H9 (cell line): Measurements from ENCODE around the gene NCF2. TPM values are rescaled to one million over a fixed set of nuclear protein-coding genes. Genes with fewer than 3 reads are reported as not detected.

Source experiments
- DNase-seq: peaks from one replicate; pipeline ENCODE4 v3.0.0-alpha.2; 2017
- H2AFZ ChIP-seq: one replicate; pipeline ENCODE4 v1.6.1; 2013; ENCODE audit warnings: mild to moderate bottlenecking, low read length, control low read depth, moderate library complexity
- H2AK5ac ChIP-seq: 2 replicates; pipeline ENCODE4 v1.6.1; 2013; ENCODE audit warnings: low read length, control low read depth, mixed read lengths; ENCODE audit not compliant: insufficient read length
- H2BK120ac ChIP-seq: one replicate; pipeline ENCODE4 v1.6.1; 2013; ENCODE audit warnings: low read depth, mild to moderate bottlenecking, low read length, control low read depth, inconsistent platforms; ENCODE audit not compliant: poor library complexity, severe bottlenecking
- H2BK12ac ChIP-seq: 2 replicates; pipeline ENCODE4 v1.6.1; 2013; ENCODE audit warnings: low read length, control low read depth, mixed read lengths, low read depth; ENCODE audit not compliant: insufficient read length
- H2BK15ac ChIP-seq: 2 replicates; pipeline ENCODE4 v1.6.1; 2013; ENCODE audit warnings: low read depth, low read length, control low read depth
- H2BK20ac ChIP-seq: one replicate; pipeline ENCODE4 v1.6.1; 2013; ENCODE audit warnings: low read depth, mild to moderate bottlenecking, low read length, control low read depth, inconsistent platforms; ENCODE audit not compliant: poor library complexity, severe bottlenecking
- H2BK5ac ChIP-seq: 2 replicates; pipeline ENCODE4 v1.6.1; 2013; ENCODE audit warnings: low read length, control low read depth, mixed read lengths; ENCODE audit not compliant: insufficient read length
- H3K14ac ChIP-seq: 2 replicates; pipeline ENCODE4 v1.6.1; 2013; ENCODE audit warnings: low read length, control low read depth; ENCODE audit not compliant: insufficient read depth
- H3K18ac ChIP-seq: 2 replicates; pipeline ENCODE4 v1.6.1; 2013; ENCODE audit warnings: low read depth, mild to moderate bottlenecking, mixed read lengths, low read length, control low read depth; ENCODE audit not compliant: insufficient read length
- H3K23ac ChIP-seq: 2 replicates; pipeline ENCODE4 v1.6.1; 2013; ENCODE audit warnings: low read length, control low read depth, mixed read lengths, low read depth; ENCODE audit not compliant: insufficient read length
- H3K23me2 ChIP-seq: 2 replicates; pipeline ENCODE4 v1.6.1; 2013; ENCODE audit warnings: low read depth, mild to moderate bottlenecking, mixed read lengths, low read length, control low read depth; ENCODE audit not compliant: insufficient read length, poor library complexity, severe bottlenecking
- H3K27ac ChIP-seq: 2 replicates; pipeline ENCODE4 v1.5.1; 2013; ENCODE audit warnings: low read length, control low read depth, mixed read lengths, low read depth; ENCODE audit not compliant: insufficient read length
- H3K27me3 ChIP-seq: 2 replicates; pipeline ENCODE4 v1.6.1; 2013; ENCODE audit warnings: low read length, control low read depth, inconsistent platforms; ENCODE audit not compliant: insufficient read depth
- H3K4ac ChIP-seq: 2 replicates; pipeline ENCODE4 v1.6.1; 2013; ENCODE audit warnings: low read depth, mild to moderate bottlenecking, control low read depth, inconsistent platforms, low read length, moderate library complexity
- H3K4me1 ChIP-seq: 2 replicates; pipeline ENCODE4 v1.6.1; 2013; ENCODE audit warnings: low read length, control low read depth, inconsistent platforms; ENCODE audit not compliant: insufficient read depth
- H3K4me2 ChIP-seq: 2 replicates; pipeline ENCODE4 v1.6.1; 2013; ENCODE audit warnings: low read length, control low read depth, mixed read lengths; ENCODE audit not compliant: insufficient read length, insufficient read depth
- H3K56ac ChIP-seq: 2 replicates; pipeline ENCODE4 v1.6.1; 2013; ENCODE audit warnings: low read depth, mild to moderate bottlenecking, mixed read lengths, low read length, control low read depth; ENCODE audit not compliant: insufficient read length
- H3K79me1 ChIP-seq: 2 replicates; pipeline ENCODE4 v1.6.1; 2013; ENCODE audit warnings: low read depth, mild to moderate bottlenecking, moderate library complexity, low read length, control low read depth, inconsistent platforms; ENCODE audit not compliant: insufficient read depth, poor library complexity, severe bottlenecking
- H3K79me2 ChIP-seq: 2 replicates; pipeline ENCODE4 v1.6.1; 2013; ENCODE audit warnings: low read length, control low read depth, inconsistent platforms; ENCODE audit not compliant: insufficient read depth
- H3K9ac ChIP-seq: 2 replicates; pipeline ENCODE4 v1.6.1; 2013; ENCODE audit warnings: low read length, control low read depth, mixed read lengths; ENCODE audit not compliant: insufficient read length; ENCODE audit errors: extremely low read depth
- H3K9me3 ChIP-seq: one replicate; pipeline ENCODE4 v1.6.1; 2013; ENCODE audit warnings: low read depth, low read length, inconsistent platforms; ENCODE audit not compliant: control insufficient read depth
- H3T11ph ChIP-seq: one replicate; pipeline ENCODE4 v1.6.1; 2013; ENCODE audit warnings: mild to moderate bottlenecking, low read length, control low read depth, inconsistent platforms
- H4K20me1 ChIP-seq: one replicate; pipeline ENCODE4 v1.6.1; 2013; ENCODE audit not compliant: control insufficient read depth, insufficient read length, insufficient read depth
- H4K5ac ChIP-seq: 2 replicates; pipeline ENCODE4 v1.6.1; 2013; ENCODE audit warnings: low read depth, mild to moderate bottlenecking, mixed read lengths, low read length, control low read depth; ENCODE audit not compliant: insufficient read length
- H4K8ac ChIP-seq: replicated peaks from 2 replicates; pipeline ENCODE4 v1.6.1; 2013; ENCODE audit warnings: low read length, control low read depth, mixed read lengths, low read depth; ENCODE audit not compliant: insufficient read length
- H4K91ac ChIP-seq: 2 replicates; pipeline ENCODE4 v1.6.1; 2013; ENCODE audit warnings: low read depth, mild to moderate bottlenecking, moderate library complexity, mixed read lengths, low read length, control low read depth; ENCODE audit not compliant: insufficient read length
- H3K27ac Mint-ChIP-seq, 3 experiments: 2 replicates in 2 of 3; 3 replicates in 1 of 3; pipeline ENCODE4 v1.8.0; 2020 to 2021; ENCODE audit warnings: mixed read lengths in 3 of 3, mild to moderate bottlenecking in 1 of 3, moderate library complexity in 1 of 3
- H3K27me3 Mint-ChIP-seq: 2 replicates; pipeline ENCODE4 v1.8.0; 2021; ENCODE audit warnings: low read depth, mild to moderate bottlenecking, moderate library complexity, mixed read lengths
- H3K36me3 Mint-ChIP-seq, 3 experiments: 2 replicates in 2 of 3; 3 replicates in 1 of 3; pipeline ENCODE4 v1.8.0; 2020 to 2021; ENCODE audit warnings: low read depth in 3 of 3, mixed read lengths in 3 of 3; ENCODE audit not compliant: insufficient read depth in 1 of 3
- H3K4me1 Mint-ChIP-seq, 2 experiments: 2 replicates each; pipeline ENCODE4 v1.8.0; 2020; ENCODE audit warnings: mixed read lengths in 2 of 2
- H3K4me3 Mint-ChIP-seq, 2 experiments: 2 replicates in 1 of 2; 3 replicates in 1 of 2; pipeline ENCODE4 v1.8.0; 2020 to 2021; ENCODE audit warnings: mild to moderate bottlenecking in 2 of 2, mixed read lengths in 2 of 2, moderate library complexity in 1 of 2
- H3K9me3 Mint-ChIP-seq, 2 experiments: 2 replicates in 1 of 2; 3 replicates in 1 of 2; pipeline ENCODE4 v1.8.0; 2020; ENCODE audit warnings: mild to moderate bottlenecking in 2 of 2, mixed read lengths in 2 of 2, moderate library complexity in 1 of 2
- WGBS: extraction: QIAGEN DNeasy Blood & Tissue Kit; methylation state at CpG from one replicate; pipeline ENCODE4 v1.1.7; 2013; ENCODE audit warnings: missing lambda C conversion rate, low lambda C conversion rate, mixed read lengths; ENCODE audit not compliant: insufficient read length; ENCODE audit errors: extremely low coverage; 5-methylcytosine and 5-hydroxymethylcytosine counted together
- total RNA-seq: library from RNA; stranded (reverse); gene quantifications from 2 replicates; pipeline ENCODE4 v1.2.1, GENCODE V29; 2021
- TF ChIP-seq, protein P1 (sequence below): fragments of 200-600 bp; sonication (generic); conservative IDR thresholded peaks from 3 replicates; pipeline ENCODE4 v1.8.0; 2021; ENCODE audit warnings: antibody characterized with exemption, mild to moderate bottlenecking

Gene NCF2
- total RNA-seq, 1 experiment from 2014 or later = not detected

DNA sequence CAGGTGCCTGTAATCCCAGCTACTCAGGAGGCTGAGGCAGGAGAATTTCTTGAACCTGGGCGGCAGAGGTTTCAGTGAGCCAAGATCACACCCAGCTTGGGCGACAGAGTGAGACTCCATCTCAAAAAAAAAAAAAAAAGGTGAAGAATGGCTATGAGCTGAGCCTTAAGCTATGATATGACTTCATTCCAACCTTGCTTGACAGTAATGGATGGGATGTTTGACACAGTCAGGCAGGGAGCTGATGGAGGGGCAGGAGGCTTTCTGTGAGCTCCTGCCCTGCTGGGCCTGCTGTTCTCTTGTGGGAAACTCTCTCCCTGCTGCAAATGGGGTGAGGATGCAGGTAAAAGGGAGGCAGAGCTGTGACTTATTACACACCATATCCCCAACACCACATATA, 27.6 kb downstream of the NCF2 start:
- Histone ChIP-seq H3K56ac (no peak overlapping the region), H3K27me3 (no peaks in the 10 kb centered on the region), H4K8ac (no peak overlapping the region), H2BK12ac (no peak overlapping the region), H3K18ac (no peak overlapping the region), H3K4me1 (no peaks in the 10 kb centered on the region), H4K91ac (no peak overlapping the region), H3K9me3 (no peaks in the 10 kb centered on the region), H3T11ph (no peak overlapping the region), H2AFZ (no peak overlapping the region), H2BK15ac (no peak overlapping the region), H2BK120ac (no peak overlapping the region), H2AK5ac (no peak overlapping the region), H3K14ac (no peak overlapping the region), H3K79me2 (no peaks in the 10 kb centered on the region), H4K5ac (no peak overlapping the region), H2BK5ac (no peak overlapping the region), H3K27ac (no peak overlapping the region), H4K20me1 (no peaks in the 10 kb centered on the region), H3K23me2 (no peaks in the 10 kb centered on the region), H3K23ac (no peak overlapping the region), H2BK20ac (no peak overlapping the region), H3K79me1 (no peaks in the 10 kb centered on the region), H3K9ac (no peak overlapping the region), H3K4ac (no peak overlapping the region), H3K4me2 (no peak overlapping the region)
- no peak for DNase-seq
- TF ChIP-seq, protein P1, sequence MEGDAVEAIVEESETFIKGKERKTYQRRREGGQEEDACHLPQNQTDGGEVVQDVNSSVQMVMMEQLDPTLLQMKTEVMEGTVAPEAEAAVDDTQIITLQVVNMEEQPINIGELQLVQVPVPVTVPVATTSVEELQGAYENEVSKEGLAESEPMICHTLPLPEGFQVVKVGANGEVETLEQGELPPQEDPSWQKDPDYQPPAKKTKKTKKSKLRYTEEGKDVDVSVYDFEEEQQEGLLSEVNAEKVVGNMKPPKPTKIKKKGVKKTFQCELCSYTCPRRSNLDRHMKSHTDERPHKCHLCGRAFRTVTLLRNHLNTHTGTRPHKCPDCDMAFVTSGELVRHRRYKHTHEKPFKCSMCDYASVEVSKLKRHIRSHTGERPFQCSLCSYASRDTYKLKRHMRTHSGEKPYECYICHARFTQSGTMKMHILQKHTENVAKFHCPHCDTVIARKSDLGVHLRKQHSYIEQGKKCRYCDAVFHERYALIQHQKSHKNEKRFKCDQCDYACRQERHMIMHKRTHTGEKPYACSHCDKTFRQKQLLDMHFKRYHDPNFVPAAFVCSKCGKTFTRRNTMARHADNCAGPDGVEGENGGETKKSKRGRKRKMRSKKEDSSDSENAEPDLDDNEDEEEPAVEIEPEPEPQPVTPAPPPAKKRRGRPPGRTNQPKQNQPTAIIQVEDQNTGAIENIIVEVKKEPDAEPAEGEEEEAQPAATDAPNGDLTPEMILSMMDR = no peak
- Mint-ChIP-seq H3K4me3 (no peak overlapping the region), H3K9me3 (no peaks in the 10 kb centered on the region), H3K27ac (no peak overlapping the region; a peak in 1 of 7 replicates), H3K4me1 (no peaks in the 10 kb centered on the region), H3K36me3 (peaks cover 0 to 3% (median 0%) of the 10 kb centered on the region in 3 experiments; a peak in 1 of 7 replicates), H3K27me3 (no peaks in the 10 kb centered on the region)
- WGBS = no CpG with 5 or more reads among the region's 2 CpGs
